K562 (cell line): Measurements from ENCODE around the gene DCTN5. TPM values are rescaled to one million over a fixed set of nuclear protein-coding genes. Genes with fewer than 3 reads are reported as not detected.
A peak's percentile ranks its signal among the peaks of the same experiment; 100 is the strongest.

ENCODE experiments used
- BRF2 ChIP-seq: IDR thresholded peaks from 3 replicates; pipeline ENCODE4 v1.6.1; 2011; ENCODE audit warnings: borderline replicate concordance, mild to moderate bottlenecking; ENCODE audit not compliant: insufficient read length, insufficient read depth
- CTBP1 ChIP-seq: fragments of 450-650 bp; IDR thresholded peaks from 2 replicates; pipeline ENCODE4 v1.6.1; 2016; ENCODE audit warnings: borderline replicate concordance
- FOSL1 ChIP-seq: fragments of 200-800 bp; sonication (Bioruptor generic); conservative IDR thresholded peaks from 2 replicates; pipeline ENCODE4 v1.6.1; 2016; ENCODE audit warnings: missing genetic modification characterization, missing compliant biosample characterization
- GTF2E2 ChIP-seq: fragments of 200-800 bp; sonication (Bioruptor generic); IDR thresholded peaks from 2 replicates; pipeline ENCODE4 v1.6.1; 2016; ENCODE audit warnings: missing genetic modification characterization, missing compliant biosample characterization
- GTF2F1 ChIP-seq: IDR thresholded peaks from 2 replicates; pipeline ENCODE4 v1.6.1; 2011; ENCODE audit warnings: low read depth, low read length, improper control_type of control experiment
- MBD1 ChIP-seq: fragments of 250-450 bp; sonication (Bioruptor Pico); IDR thresholded peaks from 2 replicates; pipeline ENCODE4 v1.8.0; 2022; ENCODE audit warnings: inconsistent platforms
- MCM3 ChIP-seq: fragments of 450-650 bp; IDR thresholded peaks from 2 replicates; pipeline ENCODE4 v1.6.1; 2016
- MIER1 ChIP-seq: fragments of 450-650 bp; IDR thresholded peaks from 2 replicates; pipeline ENCODE4 v1.6.1; 2016; ENCODE audit warnings: antibody characterized with exemption, mild to moderate bottlenecking, low read depth
- MLLT1 ChIP-seq, 2 experiments: fragments of 450-650 bp; IDR thresholded peaks; 2 replicates each; pipeline ENCODE4 v1.6.1; 2016
- NCOR1 ChIP-seq: fragments of 450-650 bp; IDR thresholded peaks from 2 replicates; pipeline ENCODE4 v1.6.1; 2016; ENCODE audit warnings: mild to moderate bottlenecking, moderate library complexity
- PBX2 ChIP-seq, 2 experiments: IDR thresholded peaks in 1 of 2; conservative IDR thresholded peaks in 1 of 2; 2 replicates each; pipeline ENCODE4 v1.6.1; 2016; ENCODE audit warnings: low read depth in 2 of 2, mild to moderate bottlenecking in 1 of 2, missing compliant biosample characterization in 1 of 2, missing genetic modification characterization in 1 of 2, moderate library complexity in 1 of 2
- SMC3 ChIP-seq: conservative IDR thresholded peaks from 2 replicates; pipeline ENCODE4 v1.6.1; 2011; ENCODE audit warnings: low read depth, low read length, improper control_type of control experiment; ENCODE audit not compliant: insufficient read depth
- ZNF592 ChIP-seq: fragments of 450-650 bp; IDR thresholded peaks from 2 replicates; pipeline ENCODE4 v1.6.1; 2017; ENCODE audit warnings: antibody characterized with exemption, mild to moderate bottlenecking
- polyA plus RNA-seq, 8 experiments: library from polyadenylated mRNA; depleted of rRNA in 4 of 8; stranded (reverse) in 5 of 8; unstranded in 3 of 8; fragments of >200 nt; fragmentation: Nextera tagmentation in 2 of 8; fragmentation: Illumina TruSeq in 1 of 8; extraction: Ambion mirVana in 2 of 8; extraction: Trizol in 1 of 8; gene quantifications; 2 replicates each; pipeline versions ENCODE4 v1.2.1 to v1.2.3, GENCODE V29; 2011 to 2014; ENCODE audit warnings: inconsistent platforms in 1 of 8, missing spikeins in 1 of 8
- total RNA-seq, 7 experiments: library from RNA; depleted of rRNA in 6 of 7; stranded (reverse); fragments of >200 nt in 6 of 7; fragmentation: Illumina TruSeq in 2 of 7; extraction: Trizol in 2 of 7; gene quantifications; 2 replicates each; pipeline versions ENCODE4 v1.2.1 to v1.2.3, GENCODE V29; 2011 to 2021; ENCODE audit warnings: low replicate concordance in 1 of 7

The DCTN5 gene
- total and polyA plus RNA-seq, 9 of the 15 experiments (the other 6 are each of a cell fraction or from before 2014, with no cell fraction given): 35.8 to 149 (median 75.9) TPM

GRCh38 chr16:23694644-23695373 lies 53.5 kb downstream of the DCTN5 start (continued):
- no peak for TF ChIP-seq MLLT1 (IDR thresholded peaks at IDR 0.05)
- no peak for TF ChIP-seq NCOR1
- TF ChIP-seq MIER1: no peak
- TF ChIP-seq CTBP1: peak; percentile 28; the same call in 1 of the 2 replicates
- no peak for TF ChIP-seq FOSL1 (tag)
- no peak for TF ChIP-seq MCM3
- TF ChIP-seq ZNF592: no peak
- no peak for TF ChIP-seq GTF2F1
- no peak for TF ChIP-seq GTF2E2 (tag)
- TF ChIP-seq MBD1 (CRISPR knock-in tag): no peak
- TF ChIP-seq PBX2 (CRISPR knock-in tag; IDR thresholded peaks at IDR 0.05; ENCODE audit: low read depth): no peak
- no peak for TF ChIP-seq PBX2 (tag; conservative IDR thresholded peaks at IDR 0.05; ENCODE audit: low read depth)
- TF ChIP-seq BRF2: no peak
- TF ChIP-seq SMC3: no peak
